NB4 (cell line): ENCODE data around the gene MALRD1.

Experiments used
- MYC ChIP-seq: IDR thresholded peaks from 2 replicates; pipeline ENCODE4 v1.6.1; 2011; ENCODE audit warnings: low read depth, low read length
- POLR2A ChIP-seq: IDR thresholded peaks from 2 replicates; pipeline ENCODE4 v1.6.1; 2011; ENCODE audit warnings: mild to moderate bottlenecking; ENCODE audit not compliant: insufficient read length; ENCODE audit errors: extremely low read depth
- TF ChIP-seq, protein P1 (sequence below): IDR thresholded peaks from one replicate; pipeline ENCODE4 v1.5.1; 2012; ENCODE audit warnings: low read depth, low read length
- TF ChIP-seq, protein P2 (sequence below): IDR thresholded peaks from 2 replicates; pipeline ENCODE4 v1.6.1; 2011; ENCODE audit warnings: low read depth, low read length

DNA sequence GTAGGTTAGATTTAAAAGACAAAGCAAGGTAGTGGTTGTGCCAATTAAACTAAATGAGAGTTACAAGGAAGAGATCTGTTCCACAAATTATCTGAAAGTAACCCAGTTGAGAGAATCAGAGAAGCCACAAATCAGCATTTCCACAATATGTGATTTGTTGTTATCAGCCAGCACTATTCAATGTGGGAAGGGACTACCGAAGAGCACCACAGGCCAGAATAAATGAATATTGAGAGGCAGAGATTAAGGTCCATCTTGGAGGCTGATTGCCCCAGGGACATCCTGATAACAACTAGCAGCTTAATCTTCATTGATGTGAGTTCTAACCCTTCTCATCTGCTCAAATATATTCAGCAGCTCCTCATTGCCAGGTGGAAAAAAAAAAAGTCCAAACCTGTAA is 367.6 kb downstream of the MALRD1 start:
- TF ChIP-seq, protein P1, sequence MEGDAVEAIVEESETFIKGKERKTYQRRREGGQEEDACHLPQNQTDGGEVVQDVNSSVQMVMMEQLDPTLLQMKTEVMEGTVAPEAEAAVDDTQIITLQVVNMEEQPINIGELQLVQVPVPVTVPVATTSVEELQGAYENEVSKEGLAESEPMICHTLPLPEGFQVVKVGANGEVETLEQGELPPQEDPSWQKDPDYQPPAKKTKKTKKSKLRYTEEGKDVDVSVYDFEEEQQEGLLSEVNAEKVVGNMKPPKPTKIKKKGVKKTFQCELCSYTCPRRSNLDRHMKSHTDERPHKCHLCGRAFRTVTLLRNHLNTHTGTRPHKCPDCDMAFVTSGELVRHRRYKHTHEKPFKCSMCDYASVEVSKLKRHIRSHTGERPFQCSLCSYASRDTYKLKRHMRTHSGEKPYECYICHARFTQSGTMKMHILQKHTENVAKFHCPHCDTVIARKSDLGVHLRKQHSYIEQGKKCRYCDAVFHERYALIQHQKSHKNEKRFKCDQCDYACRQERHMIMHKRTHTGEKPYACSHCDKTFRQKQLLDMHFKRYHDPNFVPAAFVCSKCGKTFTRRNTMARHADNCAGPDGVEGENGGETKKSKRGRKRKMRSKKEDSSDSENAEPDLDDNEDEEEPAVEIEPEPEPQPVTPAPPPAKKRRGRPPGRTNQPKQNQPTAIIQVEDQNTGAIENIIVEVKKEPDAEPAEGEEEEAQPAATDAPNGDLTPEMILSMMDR: no peak
- no peak for TF ChIP-seq POLR2A
- TF ChIP-seq, protein P2, sequence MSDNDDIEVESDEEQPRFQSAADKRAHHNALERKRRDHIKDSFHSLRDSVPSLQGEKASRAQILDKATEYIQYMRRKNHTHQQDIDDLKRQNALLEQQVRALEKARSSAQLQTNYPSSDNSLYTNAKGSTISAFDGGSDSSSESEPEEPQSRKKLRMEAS: no peak
- TF ChIP-seq MYC: no peak
